SK-N-SH treated with all-trans-retinoic acid at 6 μM for 48 hours (cell line): ENCODE data around the gene RAB6A.
"Not testable (repeated sequence)": the region's sequence is repeated elsewhere in the genome, so short reads cannot be mapped to it uniquely, and the experiment has no call there.

Experiments used
- ATAC-seq: fragments of 200-7000 bp; cut with Tn5 transposase; 3 replicates; pipeline ENCODE4 v1.9.1; 2020; ENCODE audit warnings: mild to moderate bottlenecking, moderate library complexity
- ARNTL ChIP-seq: fragments of 450-650 bp; formaldehyde crosslinking; IDR thresholded peaks from 2 replicates; pipeline ENCODE4 v1.5.0; 2020; ENCODE audit warnings: low read depth, mild to moderate bottlenecking, moderate library complexity, borderline replicate concordance
- BACH2 ChIP-seq: fragments of 250-450 bp; sonication (Bioruptor Pico); IDR thresholded peaks from 2 replicates; pipeline ENCODE4 v1.9.0; 2021; ENCODE audit warnings: mild to moderate bottlenecking, borderline replicate concordance
- CREB5 ChIP-seq: fragments of 250-450 bp; sonication (Bioruptor Pico); IDR thresholded peaks from 2 replicates; pipeline ENCODE4 v1.5.1; 2020; ENCODE audit warnings: low read depth, mild to moderate bottlenecking, moderate library complexity
- CSDC2 ChIP-seq: fragments of 250-450 bp; sonication (Bioruptor Pico); IDR thresholded peaks from 2 replicates; pipeline ENCODE4 v1.5.0; 2020; ENCODE audit warnings: mild to moderate bottlenecking, moderate library complexity
- ESRRG ChIP-seq: fragments of 250-450 bp; sonication (Bioruptor Pico); IDR thresholded peaks from 2 replicates; pipeline ENCODE4 v1.6.1; 2021; ENCODE audit warnings: mild to moderate bottlenecking
- GLIS3 ChIP-seq: fragments of 250-450 bp; sonication (Bioruptor Pico); IDR thresholded peaks from 2 replicates; pipeline ENCODE4 v1.5.0; 2020; ENCODE audit warnings: mild to moderate bottlenecking, moderate library complexity
- ISL1 ChIP-seq: fragments of 250-450 bp; sonication (Bioruptor Pico); IDR thresholded peaks from 2 replicates; pipeline ENCODE4 v2.1.2; 2022; ENCODE audit warnings: mild to moderate bottlenecking, moderate library complexity
- OSR1 ChIP-seq: fragments of 250-450 bp; sonication (Bioruptor Pico); IDR thresholded peaks from 2 replicates; pipeline ENCODE4 v1.8.0; 2022; ENCODE audit warnings: moderate library complexity, mild to moderate bottlenecking, inconsistent platforms
- PATZ1 ChIP-seq: fragments of 250-450 bp; sonication (Bioruptor Pico); IDR thresholded peaks from 2 replicates; pipeline ENCODE4 v1.8.0; 2020; ENCODE audit warnings: mild to moderate bottlenecking, moderate library complexity, borderline replicate concordance
- PPARA ChIP-seq: fragments of 250-450 bp; sonication (Bioruptor Pico); IDR thresholded peaks from 2 replicates; pipeline ENCODE4 v1.5.0; 2020; ENCODE audit warnings: mild to moderate bottlenecking, borderline replicate concordance
- RARB ChIP-seq: fragments of 250-450 bp; sonication (Bioruptor Pico); IDR thresholded peaks from 2 replicates; pipeline ENCODE4 v1.8.0; 2021; ENCODE audit warnings: mild to moderate bottlenecking, moderate library complexity
- SNAI2 ChIP-seq: fragments of 250-450 bp; sonication (Bioruptor Pico); IDR thresholded peaks from 2 replicates; pipeline ENCODE4 v1.5.0; 2020; ENCODE audit warnings: mild to moderate bottlenecking, moderate library complexity
- TCF4 ChIP-seq: fragments of 250-450 bp; sonication (Bioruptor Pico); IDR thresholded peaks from 2 replicates; pipeline ENCODE4 v1.8.0; 2021; ENCODE audit warnings: mild to moderate bottlenecking, moderate library complexity, borderline replicate concordance
- TOX ChIP-seq: fragments of 250-450 bp; sonication (Bioruptor Pico); IDR thresholded peaks from 2 replicates; pipeline ENCODE4 v1.8.0; 2021; ENCODE audit warnings: mild to moderate bottlenecking, moderate library complexity, borderline replicate concordance
- TSHZ2 ChIP-seq: fragments of 250-450 bp; sonication (Bioruptor Pico); IDR thresholded peaks from 2 replicates; pipeline ENCODE4 v1.5.0; 2020; ENCODE audit warnings: mild to moderate bottlenecking, moderate library complexity
- ZC3H10 ChIP-seq: fragments of 250-450 bp; sonication (Bioruptor Pico); IDR thresholded peaks from 2 replicates; pipeline ENCODE4 v1.5.1; 2021; ENCODE audit warnings: mild to moderate bottlenecking, moderate library complexity
- ZFP3 ChIP-seq: fragments of 250-450 bp; sonication (Bioruptor Pico); IDR thresholded peaks from 2 replicates; pipeline ENCODE4 v1.5.0; 2020; ENCODE audit warnings: mild to moderate bottlenecking, moderate library complexity
- ZFP30 ChIP-seq: fragments of 450-650 bp; formaldehyde crosslinking; IDR thresholded peaks from 2 replicates; pipeline ENCODE4 v1.5.0; 2022; ENCODE audit warnings: mild to moderate bottlenecking, moderate library complexity
- ZNF565 ChIP-seq: fragments of 450-650 bp; formaldehyde crosslinking; conservative IDR thresholded peaks from 2 replicates; pipeline ENCODE4 v1.5.0; 2020; ENCODE audit warnings: low read depth, mild to moderate bottlenecking, moderate library complexity
- ZNF8 ChIP-seq: fragments of 450-650 bp; formaldehyde crosslinking; IDR thresholded peaks from 2 replicates; pipeline ENCODE4 v1.5.0; 2020; ENCODE audit warnings: mild to moderate bottlenecking, moderate library complexity

The RAB6A gene

GRCh38 chr11:73787051-73787642, 26.3 kb upstream of the RAB6A start:
- peak; percentile 4 for ATAC-seq

GRCh38 chr11:73785467-73785866, 24.6 kb upstream of the RAB6A start:
- ATAC-seq, result not testable (repeated sequence)

More at GRCh38 chr11:73787051-73787642, 26.3 kb upstream of the RAB6A start:
- no peak for TF ChIP-seq PPARA (CRISPR knock-in tag)
- no peak for TF ChIP-seq TCF4
- no peak for TF ChIP-seq ISL1
- no peak for TF ChIP-seq ZFP3 (CRISPR knock-in tag)
- no peak for TF ChIP-seq ESRRG (CRISPR knock-in tag)
- no peak for TF ChIP-seq TOX (CRISPR knock-in tag)
- no peak for TF ChIP-seq ZNF565 (CRISPR knock-in tag)
- no peak for TF ChIP-seq ZNF8 (CRISPR knock-in tag)
- no peak for TF ChIP-seq ZFP30 (CRISPR knock-in tag)
- TF ChIP-seq ARNTL (CRISPR knock-in tag), result no peak
- no peak for TF ChIP-seq TSHZ2 (CRISPR knock-in tag)
- TF ChIP-seq CSDC2, result no peak
- TF ChIP-seq ZC3H10 (CRISPR knock-in tag), result no peak
- no peak for TF ChIP-seq GLIS3
- no peak for TF ChIP-seq BACH2 (CRISPR knock-in tag)
- no peak for TF ChIP-seq OSR1 (CRISPR knock-in tag)
- TF ChIP-seq PATZ1 (CRISPR knock-in tag), result no peak

- ATAC-seq, result no peak
- TF ChIP-seq TCF4 (no peak), ZNF565 (CRISPR knock-in tag) (no peak), ISL1 (no peak), GLIS3 (no peak)
These were observed 23.9 kb upstream of the RAB6A start for GRCh38 chr11:73784734-73785133.

- ATAC-seq, result no peak
These were observed 23.3 kb upstream of the RAB6A start for GRCh38 chr11:73784080-73784634.

More at GRCh38 chr11:73784080-73784634, 23.3 kb upstream of the RAB6A start:
- TF ChIP-seq TOX (CRISPR knock-in tag) (no peak), BACH2 (CRISPR knock-in tag) (no peak), ZFP3 (CRISPR knock-in tag) (no peak), OSR1 (CRISPR knock-in tag) (no peak), SNAI2 (CRISPR knock-in tag) (no peak), PATZ1 (CRISPR knock-in tag) (no peak), RARB (CRISPR knock-in tag) (no peak), CREB5 (CRISPR knock-in tag) (no peak), GLIS3 (no peak), ZNF565 (CRISPR knock-in tag) (no peak), ESRRG (CRISPR knock-in tag) (no peak), TCF4 (no peak), TSHZ2 (CRISPR knock-in tag) (no peak), ZNF8 (CRISPR knock-in tag) (no peak), ARNTL (CRISPR knock-in tag) (no peak), CSDC2 (no peak)
